HG03432 (cell line): ENCODE measurements around the gene KIF18B.
A peak's percentile ranks its signal among the peaks of the same experiment; 100 is the strongest.

Experiments
- ATAC-seq: cut with Tn5 transposase; IDR thresholded peaks from one replicate; pipeline ENCODE4 v1.9.1; 2021; ENCODE audit warnings: mild to moderate bottlenecking, moderate library complexity; ENCODE audit not compliant: unreplicated experiment

The KIF18B gene

DNA sequence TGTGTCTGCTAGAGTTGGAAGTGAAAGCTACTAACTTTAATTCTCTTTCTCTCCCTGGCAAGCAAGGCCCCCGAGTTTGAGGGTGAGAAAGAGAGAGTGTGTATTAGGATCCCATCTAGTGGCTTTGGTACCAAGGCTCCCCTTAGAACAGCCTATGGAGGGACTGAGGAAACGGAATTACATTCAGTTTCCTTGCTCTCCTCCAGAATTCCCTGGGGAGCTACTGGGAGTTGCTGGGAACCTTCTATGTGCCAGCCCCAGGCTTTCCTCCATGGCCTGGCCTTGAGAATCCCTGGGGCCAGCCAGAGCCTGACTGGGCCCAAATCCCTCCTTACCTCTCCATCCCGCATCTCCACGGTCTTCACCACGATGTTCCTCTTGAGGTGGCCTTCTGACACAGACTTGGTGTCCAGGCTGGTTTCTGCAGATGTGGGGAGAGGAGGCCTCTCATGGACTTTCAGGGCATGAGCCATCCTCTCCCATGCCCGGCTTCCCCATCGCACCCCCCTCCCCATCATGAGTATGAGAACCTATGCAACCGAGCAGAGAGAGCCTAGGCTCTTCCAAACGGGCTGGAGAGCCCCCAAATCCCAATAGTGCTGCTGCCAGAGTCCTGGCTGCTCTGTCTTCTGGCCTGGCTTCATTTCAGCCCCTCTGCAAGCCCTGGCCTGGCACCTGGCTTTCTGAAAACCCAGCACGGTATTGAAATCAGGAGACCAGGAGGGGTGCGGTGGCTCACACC is 39.7 kb downstream of the KIF18B start:
- ATAC-seq = no peak

- no peak for ATAC-seq
These were observed 40.5 kb downstream of the KIF18B start for GRCh38 chr17:44906763-44907728.

GRCh38 chr17:44906010-44906646 is 41.4 kb downstream of the KIF18B start:
- ATAC-seq = no peak

GRCh38 chr17:44905006-44906000 is 42.3 kb downstream of the KIF18B start:
- no peak for ATAC-seq

- ATAC-seq = no peak
These were observed 43.3 kb downstream of the KIF18B start for GRCh38 chr17:44904001-44904984.

- ATAC-seq = no peak
These were observed 44.4 kb downstream of the KIF18B start for GRCh38 chr17:44903012-44903685.

GRCh38 chr17:44902135-44902760 is 45.3 kb downstream of the KIF18B start:
- ATAC-seq = no peak

DNA sequence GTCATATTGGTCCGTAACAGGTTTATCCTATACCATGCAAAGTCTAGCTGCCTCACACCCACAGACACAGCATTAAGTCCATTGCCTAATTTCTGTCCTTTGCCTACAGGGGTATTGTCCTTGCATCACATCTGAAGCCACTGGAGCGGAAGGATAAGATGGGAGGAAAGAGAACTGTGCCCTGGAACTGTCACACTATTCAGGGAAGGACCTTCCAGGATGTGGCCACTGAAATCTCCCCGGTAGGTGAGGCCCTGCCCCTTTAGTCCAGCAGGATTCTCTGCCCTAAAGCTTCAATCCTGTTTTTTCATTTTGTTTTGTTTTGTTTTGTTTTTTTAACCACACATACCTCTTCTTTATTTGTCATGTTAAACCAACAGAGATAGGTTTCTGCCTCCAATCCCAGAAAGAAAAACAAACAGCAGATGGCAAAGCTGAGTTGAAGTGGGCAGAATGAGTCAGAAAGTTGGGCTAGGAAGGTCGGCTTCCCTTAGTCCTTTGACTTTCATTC is 46.1 kb downstream of the KIF18B start:
- no peak for ATAC-seq

- no peak for ATAC-seq
These were observed 46.7 kb downstream of the KIF18B start for GRCh38 chr17:44900894-44901293.

GRCh38 chr17:44899074-44899782 is 48.3 kb downstream of the KIF18B start, which contains the start of gene EFTUD2:
Gene EFTUD2, minus strand, starts transcription at chr17:44899445. Its CDS starts 4,924 bp downstream, at chr17:44894521.
- peak; percentile 83 for ATAC-seq

DNA sequence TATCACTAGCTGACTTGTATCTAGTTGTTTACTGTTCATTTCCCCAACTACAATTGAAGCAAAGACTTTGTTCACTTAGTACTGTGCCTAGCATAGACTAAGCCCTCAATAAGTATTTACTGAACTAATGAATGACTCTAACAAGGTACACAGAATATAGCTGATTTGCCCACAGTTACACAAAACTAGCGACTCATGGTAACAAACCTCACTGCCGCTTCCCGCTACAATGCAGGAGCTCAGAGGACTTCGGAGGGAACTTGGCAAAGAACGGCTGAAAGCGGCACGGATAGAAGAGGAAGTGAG is 48.9 kb downstream of the KIF18B start:
- ATAC-seq = no peak

DNA sequence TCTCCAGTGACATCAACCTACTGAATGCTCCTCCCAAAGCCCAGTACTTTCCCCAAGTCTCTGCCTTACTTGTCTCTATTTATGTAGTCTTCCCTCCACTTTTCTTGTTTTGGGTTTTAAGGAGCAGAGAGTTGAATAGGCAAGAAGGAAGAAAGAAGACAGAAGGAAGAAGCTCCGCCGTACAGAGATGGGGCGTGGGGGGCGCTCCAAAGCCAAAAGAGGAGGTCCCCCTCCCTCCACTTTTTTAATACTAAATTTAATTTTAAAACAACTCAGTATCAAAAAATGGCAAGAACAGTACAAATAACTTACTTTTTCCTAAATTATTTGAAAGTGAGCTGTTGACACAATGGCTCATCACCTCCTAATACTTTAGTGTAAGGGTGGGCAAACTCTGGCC is 52.9 kb downstream of the KIF18B start:
- ATAC-seq = no peak

- ATAC-seq = no peak
These were observed 55.3 kb downstream of the KIF18B start for GRCh38 chr17:44892250-44892649.

DNA sequence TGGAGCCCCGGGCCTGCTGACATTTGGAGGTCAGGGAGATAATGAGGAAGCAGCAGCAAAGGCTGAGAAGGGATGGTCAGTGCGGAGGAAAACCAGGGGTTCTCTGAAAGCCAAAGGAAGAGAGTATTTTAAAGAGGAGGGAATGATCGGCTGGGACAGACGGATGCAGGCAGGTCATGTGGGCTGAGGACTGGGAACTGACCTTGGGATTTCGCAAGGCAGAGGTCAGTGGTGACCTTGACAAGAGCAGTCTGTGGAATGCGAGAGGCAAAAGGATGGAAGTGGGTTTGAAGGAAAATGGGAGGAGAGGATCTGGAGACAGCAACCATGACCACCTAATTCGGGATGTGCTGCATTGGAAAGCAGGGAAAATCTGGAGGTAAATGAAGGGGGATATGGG is 58.6 kb downstream of the KIF18B start:
- no peak for ATAC-seq

- no peak for ATAC-seq
These were observed 59.3 kb downstream of the KIF18B start for GRCh38 chr17:44887971-44888954.

GRCh38 chr17:44887016-44887415 is 60.6 kb downstream of the KIF18B start:
- ATAC-seq = no peak
